Stimulated activated CD8-positive, alpha-beta memory T cell treated with anti-CD3 and anti-CD28 coated beads, Interleukin-15, amount 100 ng/mL, for 4 hours (primary cell): ENCODE results near the gene ABCA12.

Experiments
- DNase-seq, 2 donors: peaks; one replicate each; pipeline ENCODE4 v3.0.0-alpha.2; 2020; ENCODE audit warnings: low read depth in 2 of 2

Gene ABCA12

DNA sequence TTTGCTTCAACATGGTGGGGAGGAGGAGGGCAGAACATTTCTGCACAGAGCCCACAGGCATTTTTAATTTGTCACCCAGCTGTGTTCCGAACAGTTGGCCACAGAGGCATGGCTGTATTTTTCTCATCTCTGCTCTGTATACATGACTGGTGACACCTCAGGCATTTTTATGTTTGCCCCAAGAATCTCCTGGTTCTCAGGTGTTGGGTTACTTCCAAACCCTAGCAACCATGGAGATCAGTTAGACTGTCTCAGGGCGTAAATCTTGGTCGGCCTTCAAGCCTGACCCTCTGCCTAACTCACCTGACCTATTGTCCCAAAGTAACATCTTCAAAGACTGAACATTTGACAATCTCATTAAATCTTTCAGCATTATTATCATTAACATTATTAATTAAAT, 100.0 kb downstream of the ABCA12 start:
- no peak for DNase-seq

DNA sequence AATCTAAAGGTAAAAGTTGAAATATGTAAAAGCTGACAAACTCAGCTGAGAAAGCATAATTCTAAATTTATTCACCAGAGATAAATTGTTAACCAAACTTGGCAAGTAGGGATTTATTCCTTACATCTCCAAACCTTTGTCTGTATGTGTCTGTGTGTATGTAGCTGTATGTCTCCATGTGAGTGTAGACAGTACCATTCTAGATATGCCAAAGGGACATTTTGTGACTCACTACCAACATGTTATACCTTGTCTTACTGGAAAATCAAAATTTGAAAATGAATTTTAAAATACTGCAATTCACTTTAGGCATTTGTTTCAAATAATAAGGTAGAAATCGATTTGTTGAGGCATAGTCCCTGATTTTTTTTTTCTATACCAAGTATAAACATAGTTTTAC, 102.1 kb downstream of the ABCA12 start:
- no peak for DNase-seq

DNA sequence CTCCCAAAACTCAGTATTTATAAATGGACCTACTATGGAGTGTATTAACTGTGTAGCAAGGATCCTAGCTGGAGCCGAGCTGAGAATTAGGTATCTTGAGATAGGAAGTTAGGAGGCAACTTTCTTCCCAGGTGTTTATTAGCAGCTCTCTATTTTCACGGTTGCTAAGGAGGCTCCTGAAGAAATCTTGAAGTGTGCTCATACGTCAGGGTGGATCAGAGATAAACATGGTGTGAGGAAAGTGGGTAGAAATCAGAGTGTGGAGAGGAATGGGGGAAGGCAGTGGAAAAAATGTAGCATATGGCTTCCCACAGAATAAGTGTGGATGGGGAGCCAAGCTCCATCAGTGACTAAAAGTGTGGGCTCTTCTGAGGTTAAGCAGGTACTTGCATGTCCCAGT, 104.3 kb downstream of the ABCA12 start:
- no peak for DNase-seq

DNA sequence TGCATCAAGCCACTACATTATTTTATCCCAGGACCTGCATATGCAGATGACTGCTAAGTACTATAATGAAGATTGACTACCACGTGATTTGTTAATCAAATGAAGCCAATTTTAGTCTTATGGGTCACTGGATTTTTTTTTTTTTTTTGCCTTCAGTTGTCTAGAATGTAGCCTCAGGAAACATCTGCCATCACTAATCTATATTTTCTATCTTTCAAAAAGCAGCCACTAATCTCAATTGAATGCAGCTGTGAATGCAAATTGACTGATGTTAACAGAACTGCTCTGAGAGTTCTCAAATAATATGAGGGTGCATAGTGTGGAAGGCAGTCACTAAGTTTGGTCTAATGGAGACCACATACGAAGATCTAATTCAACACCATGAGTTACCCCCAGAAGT, 106.3 kb downstream of the ABCA12 start:
- no peak for DNase-seq

DNA sequence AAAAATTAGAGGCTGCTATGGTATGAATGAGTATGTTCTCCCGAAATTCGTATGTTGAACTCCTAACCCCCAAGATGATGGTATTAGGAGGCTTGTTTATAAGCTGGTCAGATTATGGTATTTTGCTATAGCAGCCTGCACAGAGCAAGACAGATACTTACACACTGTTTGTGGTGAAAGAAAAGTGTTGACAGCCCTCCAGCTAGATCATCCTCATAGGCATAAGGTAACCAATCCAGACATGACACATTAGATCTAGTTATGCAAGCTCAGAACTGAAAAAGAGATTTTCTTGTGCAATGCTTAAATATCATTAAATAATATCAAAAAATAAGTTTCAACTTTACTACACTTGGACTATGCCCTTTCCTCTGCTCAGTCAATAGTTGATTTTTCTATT, 107.1 kb downstream of the ABCA12 start:
- no peak for DNase-seq

DNA sequence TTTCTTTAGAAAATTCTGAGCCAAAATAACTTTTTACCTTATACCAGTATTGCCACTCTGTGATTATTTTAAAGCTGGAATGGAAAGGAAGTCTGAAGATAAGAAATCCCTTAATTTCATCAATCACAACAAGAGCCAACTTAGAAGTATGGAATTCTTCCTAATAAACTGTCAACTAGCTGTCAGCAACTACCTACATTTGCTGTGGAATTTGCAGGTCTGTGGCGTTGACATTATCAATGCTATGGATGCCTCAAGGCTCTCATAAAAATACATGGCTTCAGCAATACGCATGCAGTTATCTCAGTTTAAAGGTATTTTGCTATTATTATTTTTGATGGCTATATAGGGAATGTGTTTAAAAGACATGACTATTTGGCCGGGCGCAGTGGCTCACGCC, 108.5 kb downstream of the ABCA12 start:
- DNase-seq = no peak

DNA sequence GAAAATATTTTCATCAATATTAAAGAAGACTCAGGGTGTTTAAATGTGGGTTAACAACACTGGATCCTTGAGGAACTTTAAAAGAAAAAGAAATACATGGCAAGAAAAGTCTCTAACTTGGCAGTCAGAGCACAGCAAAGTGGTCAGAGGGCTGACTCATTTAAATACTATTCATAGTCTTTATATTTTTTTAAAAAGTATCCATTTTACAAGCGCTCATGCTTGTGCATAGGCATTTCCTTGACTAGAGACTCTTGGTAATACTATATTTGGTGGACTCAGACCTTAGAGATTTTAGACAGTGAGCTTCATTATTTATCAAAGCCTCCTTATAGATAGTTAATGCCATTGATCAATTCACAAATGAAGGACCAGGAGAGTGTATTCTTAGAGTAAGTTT, 110.2 kb downstream of the ABCA12 start:
- no peak for DNase-seq

DNA sequence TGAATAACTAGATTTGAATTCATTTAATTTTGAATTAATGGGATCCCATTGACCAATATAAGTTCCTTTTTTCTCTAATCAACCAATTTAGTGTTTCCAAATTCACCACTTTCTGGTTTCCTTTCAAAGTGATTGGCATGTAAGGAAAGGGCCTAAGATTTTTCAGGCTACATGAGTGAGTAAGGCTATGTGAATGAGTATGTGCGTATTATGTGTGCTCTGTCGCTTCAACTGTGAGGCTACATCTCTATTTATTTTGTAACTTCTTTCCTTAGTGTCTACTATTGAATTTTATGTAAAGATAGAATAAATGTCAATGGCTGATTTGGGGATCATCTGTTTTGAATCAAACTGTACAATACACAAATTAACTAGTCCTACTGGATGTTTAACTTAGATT, 110.6 kb downstream of the ABCA12 start:
- DNase-seq = no peak

DNA sequence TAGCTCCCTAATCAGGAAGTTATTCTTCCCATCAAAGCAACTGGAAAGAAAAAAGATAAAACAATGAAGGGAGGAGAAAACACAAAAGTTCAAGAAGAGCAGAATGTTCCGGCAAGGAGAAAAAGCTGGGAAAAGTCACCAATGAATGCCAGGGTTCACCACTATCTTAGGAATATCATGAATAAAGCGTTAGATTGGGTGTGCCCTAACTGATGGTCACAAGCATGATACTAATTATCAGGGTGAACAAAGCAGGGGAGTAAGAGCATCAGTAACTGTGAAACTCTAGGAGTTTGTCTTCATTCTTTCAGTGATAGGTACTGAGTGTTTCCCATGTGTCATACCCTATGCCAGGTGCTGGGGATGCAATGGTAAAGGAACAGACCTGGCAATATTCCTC, 115.5 kb downstream of the ABCA12 start:
- DNase-seq = no peak

DNA sequence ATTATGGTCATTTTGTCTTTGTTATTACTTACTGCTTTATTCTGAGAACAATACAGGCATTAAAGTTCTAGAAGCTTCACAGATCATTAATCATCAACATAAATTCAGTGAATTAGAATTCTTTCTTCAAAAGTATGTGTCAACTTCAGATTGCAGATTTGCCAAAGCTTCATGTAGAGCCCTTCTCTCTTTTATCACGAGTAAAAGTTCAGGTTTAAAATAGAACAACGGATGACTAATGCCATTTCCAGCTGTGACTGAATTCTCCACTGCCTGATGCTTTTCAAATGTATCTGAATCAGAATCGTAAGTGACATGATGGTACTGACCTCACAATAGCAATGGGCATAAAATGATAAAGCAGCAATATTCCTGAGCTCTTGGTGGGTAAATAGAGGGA, 116.0 kb downstream of the ABCA12 start:
- no peak for DNase-seq

DNA sequence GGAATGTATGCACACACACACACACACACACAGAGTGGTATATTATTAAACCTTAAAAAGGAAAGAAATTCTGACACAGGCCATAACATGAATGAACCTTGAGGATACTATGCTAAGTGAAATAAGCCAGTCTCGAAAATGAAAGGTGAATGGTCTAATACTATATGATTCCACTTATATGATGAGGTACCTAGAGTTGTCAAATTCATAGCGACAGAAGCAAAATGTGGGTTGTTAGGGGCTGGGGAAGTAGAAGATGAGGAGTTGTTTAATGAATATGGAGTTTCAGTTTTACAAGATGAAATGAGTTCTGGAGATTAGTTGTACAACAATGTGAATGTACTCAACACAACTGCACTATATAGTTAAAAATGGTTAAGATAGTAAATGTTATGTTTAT, 118.1 kb downstream of the ABCA12 start:
- DNase-seq = no peak

DNA sequence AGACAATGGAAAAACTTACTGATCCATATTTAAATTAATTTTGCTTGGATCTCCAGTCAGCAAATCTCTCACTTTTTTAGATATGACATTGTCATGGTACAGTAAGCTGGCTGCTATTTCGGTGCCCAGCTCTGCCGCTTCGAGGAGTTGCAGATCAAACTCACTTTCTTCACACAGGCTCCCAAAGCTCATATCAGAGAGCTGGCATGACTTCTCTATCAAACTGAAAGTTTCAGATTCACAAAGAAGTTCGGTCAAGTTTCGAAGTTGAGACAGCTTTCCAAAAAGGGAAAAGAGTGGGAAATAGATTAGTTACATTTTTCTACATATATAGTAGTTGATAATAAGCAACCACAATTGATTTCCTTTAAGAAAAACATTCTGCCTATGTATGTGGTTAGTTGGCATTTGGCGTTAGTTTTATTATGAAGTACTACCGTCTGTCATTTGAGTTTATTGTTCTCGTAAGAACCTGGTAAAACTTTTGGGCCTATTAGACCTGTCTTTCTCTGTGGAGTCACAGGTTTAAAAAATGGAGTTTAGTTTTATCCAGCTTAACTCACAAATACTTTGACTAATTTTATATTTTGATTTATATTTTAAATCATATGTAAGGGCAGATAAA, 118.8 kb downstream of the ABCA12 start:
- DNase-seq = no peak

DNA sequence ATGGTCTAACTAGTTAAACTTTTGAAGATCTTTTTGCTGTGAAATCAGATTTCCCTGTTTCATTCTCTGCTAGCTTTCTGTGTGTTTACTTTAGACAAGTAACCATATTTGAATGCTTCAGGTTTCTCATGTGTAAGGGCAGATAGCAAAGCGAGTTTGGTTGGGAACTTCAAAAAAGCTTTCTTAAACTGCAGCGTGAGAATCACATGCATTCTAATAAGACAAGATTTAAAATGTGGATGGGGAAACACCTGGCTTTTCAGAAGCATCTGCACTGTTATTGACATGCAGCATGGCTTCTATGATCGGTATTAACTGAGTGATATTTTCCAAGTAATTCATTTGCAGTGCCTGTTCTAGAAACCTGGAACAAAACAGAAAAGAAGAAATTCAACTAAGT, 119.3 kb downstream of the ABCA12 start:
- DNase-seq = no peak

DNA sequence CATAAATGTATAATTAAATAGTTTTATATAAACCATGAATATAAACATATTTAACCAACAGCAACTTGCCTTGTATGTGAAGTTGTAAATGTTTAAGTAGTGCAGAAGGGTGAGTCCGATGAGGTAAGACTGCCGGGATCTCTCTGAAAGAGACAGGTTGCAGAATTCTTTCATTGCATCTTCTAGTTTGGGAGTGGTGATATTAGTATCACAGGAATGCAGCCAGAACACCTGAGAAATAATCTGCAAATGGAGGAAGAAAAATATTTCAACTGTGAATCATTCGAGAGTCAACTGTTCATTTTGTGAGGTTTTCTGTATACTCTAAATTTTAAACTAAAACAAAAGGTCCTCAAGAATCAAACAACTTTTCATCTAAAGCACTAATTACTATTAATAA, 123.0 kb downstream of the ABCA12 start:
- no peak for DNase-seq

DNA sequence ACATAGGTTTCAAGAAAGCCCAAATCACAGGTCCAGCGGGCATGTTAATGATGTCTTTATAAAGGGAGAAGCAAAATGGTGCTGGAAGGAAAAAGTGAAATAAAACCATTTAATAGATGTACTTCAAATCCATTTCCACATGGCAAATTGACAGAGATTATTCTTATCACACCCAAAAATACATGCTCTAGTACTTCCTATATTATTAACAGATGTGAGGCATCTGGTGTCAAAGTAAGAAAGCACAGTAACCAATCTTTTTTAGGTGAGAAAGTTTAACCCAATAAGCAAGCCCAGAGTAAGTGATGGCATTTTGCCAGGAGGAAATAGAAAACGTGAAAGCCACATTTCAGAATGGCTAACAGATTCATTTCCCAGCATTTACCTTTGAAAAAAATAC, 128.0 kb downstream of the ABCA12 start:
- no peak for DNase-seq

DNA sequence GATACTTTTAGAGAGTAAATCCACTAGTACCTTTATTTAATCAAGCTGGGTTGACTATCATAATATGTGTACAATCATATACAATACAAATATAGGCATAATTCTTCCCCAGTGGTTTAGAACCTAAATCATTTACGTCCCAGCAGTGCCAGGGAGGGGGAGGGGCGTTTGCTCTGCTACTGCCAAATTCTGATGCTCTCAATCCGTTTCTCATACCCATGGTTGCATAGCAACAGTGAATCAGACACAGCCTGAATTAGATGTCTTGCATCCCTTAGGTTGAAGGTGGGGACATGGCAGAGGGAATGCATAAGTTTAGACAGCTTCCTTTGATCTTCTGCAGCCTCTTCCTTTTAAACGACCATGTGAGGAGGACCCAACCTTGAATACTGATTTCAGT, 135.4 kb downstream of the ABCA12 start:
- no peak for DNase-seq

DNA sequence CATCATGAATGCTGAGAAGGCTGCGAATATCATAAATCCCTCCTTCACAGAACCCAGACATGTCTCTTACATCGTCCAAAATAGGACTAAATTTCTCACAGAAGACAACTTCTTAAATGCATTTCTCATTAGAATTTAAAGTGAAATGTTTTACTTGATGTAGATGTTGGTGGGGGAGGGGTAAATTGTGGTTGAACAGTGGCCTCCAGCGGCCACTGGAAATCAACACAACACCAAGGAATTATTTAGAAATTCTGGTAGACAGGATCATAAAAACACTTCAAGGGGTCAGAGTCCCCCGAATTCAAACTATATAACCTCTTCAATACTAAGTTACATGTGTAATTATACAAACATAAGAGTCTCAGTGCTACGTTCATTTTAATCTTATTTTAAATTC, 135.9 kb downstream of the ABCA12 start:
- DNase-seq = no peak

DNA sequence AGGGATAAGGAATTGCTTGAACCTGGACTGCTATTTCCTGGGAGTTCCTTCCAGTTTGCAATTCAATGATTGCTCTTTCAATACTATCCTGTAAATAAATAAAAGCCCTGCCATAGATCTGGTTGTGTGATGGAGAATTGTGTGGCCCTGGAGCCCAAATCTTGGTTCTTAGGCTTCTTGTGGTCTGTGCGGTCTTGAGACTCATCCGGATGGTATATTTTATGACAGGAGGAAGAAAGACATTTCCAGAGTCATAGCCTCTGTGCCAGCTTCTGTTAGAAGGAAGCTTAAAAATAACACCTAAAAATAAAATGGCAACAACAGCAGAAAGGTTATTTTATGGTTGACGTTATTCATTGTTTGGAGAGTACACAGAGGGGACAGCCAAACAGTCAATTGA, 137.7 kb downstream of the ABCA12 start:
- no peak for DNase-seq

DNA sequence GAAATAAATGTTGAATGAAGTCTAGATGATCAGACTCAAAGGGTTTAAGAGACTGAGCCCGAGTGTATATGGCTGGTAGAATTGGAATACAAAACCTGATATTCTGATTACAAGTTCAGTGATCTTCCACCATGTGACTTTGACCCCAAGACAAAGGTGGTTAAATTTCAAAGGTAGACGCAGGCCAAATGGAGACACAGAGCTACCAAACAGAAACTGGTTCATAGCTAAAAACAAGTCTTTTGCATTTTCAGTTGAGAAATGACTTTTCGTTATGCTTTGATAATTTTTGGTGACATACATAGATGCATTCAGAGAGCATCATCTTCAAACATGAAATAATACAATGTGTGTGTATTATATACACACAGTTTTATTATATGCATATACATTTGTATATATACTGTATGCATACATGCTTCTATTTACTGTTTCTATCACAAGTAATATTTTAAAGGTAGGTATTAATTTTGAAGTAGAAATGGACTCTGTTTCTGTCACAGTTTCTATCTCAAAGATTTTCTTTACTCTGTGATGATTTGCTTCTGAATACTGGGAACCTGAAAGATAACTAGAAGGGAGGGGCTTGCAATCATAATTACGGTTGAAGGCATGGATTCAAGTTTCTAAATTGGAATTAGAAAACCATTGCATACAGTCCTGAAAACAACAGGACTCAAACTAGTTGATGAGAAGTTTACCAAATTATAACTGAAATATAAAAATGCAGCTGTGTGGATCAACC, 142.3 kb downstream of the ABCA12 start:
- no peak for DNase-seq

DNA sequence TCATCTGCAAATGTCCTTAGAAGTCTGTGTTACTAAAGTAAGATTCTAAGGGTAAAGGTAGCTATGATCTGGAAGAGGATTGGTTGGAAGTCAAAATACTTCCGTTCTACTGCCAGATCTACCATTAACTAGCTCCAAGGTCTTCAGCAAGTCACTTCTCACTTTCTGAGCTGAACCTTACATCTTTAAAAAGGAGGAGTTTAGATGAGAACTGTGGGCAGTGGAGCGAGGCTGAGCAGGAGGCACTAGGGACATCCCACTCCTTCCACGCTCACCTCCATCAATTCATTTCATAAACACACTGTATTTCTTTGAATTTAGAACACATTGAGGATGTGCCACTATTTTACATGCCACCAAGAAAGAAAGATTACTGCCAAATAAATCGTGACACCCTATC, 143.0 kb downstream of the ABCA12 start:
- no peak for DNase-seq

DNA sequence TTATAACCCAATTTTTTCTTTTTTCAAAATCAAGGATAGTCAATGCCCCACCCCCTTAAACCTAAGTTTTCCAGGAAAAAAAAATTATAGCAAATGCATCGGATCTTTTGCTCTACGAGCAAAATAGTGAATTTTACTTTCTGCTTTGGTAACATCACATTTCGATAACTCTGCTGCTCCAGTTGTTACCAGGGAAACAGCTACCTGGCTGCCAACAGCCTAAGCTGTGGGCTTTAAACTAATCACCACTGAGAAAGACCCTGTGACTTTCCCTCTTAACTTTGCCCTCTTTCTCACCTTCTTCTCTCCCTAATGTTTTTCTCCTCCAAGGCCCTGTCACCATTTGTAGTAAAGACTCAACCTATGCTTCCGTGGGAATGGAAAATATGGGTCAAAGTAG, 145.5 kb downstream of the ABCA12 start:
- no peak for DNase-seq

DNA sequence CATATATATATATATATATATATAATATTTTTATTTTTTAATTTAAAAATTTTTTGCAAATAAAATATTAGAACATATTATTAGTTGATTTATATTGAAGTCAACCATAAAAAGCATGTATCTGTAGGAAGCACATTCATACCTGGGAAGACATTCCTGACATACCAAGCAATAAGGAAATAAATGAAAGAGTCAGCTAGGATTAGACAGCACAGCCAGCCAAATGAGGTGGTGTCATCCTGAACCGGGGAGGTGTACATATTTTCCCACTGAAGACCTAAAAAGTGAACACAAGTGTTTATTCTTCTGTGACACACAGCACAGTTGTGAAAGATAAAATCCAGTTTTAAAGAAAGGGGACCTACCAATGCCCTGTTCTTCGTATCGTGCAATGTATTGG, 149.2 kb downstream of the ABCA12 start:
- DNase-seq = no peak

DNA sequence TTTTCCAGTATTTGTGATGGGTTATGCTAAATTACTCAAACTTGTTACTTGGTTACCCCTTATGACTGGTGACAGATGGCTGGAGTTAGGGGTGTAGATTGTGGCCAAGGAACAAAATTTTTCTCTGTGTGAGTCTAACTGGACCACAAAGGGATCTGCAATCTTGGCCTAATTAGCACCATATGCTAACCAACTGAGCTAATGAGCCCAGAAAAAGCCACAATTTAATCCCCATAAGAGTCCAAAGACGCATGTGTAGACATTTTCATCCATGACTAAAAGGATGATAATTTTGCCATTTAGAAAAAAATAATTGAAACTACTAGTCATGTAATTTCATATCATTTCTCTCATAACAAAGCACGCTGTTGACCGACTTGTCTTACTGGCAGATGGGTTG, 151.2 kb downstream of the ABCA12 start:
- DNase-seq = no peak

DNA sequence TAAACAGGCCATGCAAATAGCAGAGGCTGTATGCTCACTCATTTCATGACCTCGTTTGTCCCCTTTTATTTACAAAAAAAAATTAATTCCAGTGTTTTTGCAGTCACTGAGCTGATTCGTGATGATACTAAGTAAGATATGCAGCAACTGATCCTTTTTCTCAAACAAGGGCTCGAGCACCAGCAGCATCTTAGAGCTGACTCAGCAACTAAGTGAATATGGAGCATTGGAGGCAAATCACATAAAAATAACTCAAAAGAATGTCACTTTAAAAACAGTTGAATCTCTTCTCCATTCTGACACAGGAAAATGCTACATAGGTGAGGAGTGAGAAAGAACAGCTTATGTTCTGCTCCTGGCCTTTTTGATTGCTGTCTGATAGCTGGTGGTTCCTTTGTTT, 152.8 kb downstream of the ABCA12 start:
- DNase-seq = no peak
